ENCODE data around the gene ZNF273.
"Not testable (repeated sequence)": the region's sequence is repeated elsewhere in the genome, so short reads cannot be mapped to it uniquely, and the experiment has no call there.

ZNF273 gene

GRCh38 chr7:64902806-64903721, at the start of gene ZNF273:
ZNF273 (plus strand) TSS chr7:64903273; CDS start chr7:64903318, 45 bp downstream.
- peak within 1 kb of the TSS; percentile 91 for H3K4me3 ChIP-seq (ENCODE audit: low read depth, low read length)
- TF ChIP-seq CTCF (IDR thresholded peaks at IDR 0.05; ENCODE audit: low read depth, low read length) = no peak
- DNase-seq (ENCODE audit: low read depth, low spot score) = peak; percentile 89
- in situ Hi-C loops (cut with HindIII; ENCODE audit: low sequenced_read_pairs) = no loop called here

GRCh38 chr7:64853679-64854078, 49.4 kb upstream of the ZNF273 start:
- H3K4me3 ChIP-seq (ENCODE audit: low read depth, low read length) = no peak overlapping the region
- in situ Hi-C loops (cut with HindIII; ENCODE audit: low sequenced_read_pairs) = no loop called here
- no peak for DNase-seq (ENCODE audit: low read depth, low spot score)
- no peak for TF ChIP-seq CTCF (IDR thresholded peaks at IDR 0.05; ENCODE audit: low read depth, low read length)

GRCh38 chr7:64854969-64855368, 48.1 kb upstream of the ZNF273 start:
- no peak overlapping the region for H3K4me3 ChIP-seq (ENCODE audit: low read depth, low read length)
- in situ Hi-C loops (cut with HindIII; ENCODE audit: low sequenced_read_pairs) = no loop called here
- DNase-seq (ENCODE audit: low read depth, low spot score) = no peak
- TF ChIP-seq CTCF (IDR thresholded peaks at IDR 0.05; ENCODE audit: low read depth, low read length) = no peak

GRCh38 chr7:64863021-64863420, 40.1 kb upstream of the ZNF273 start:
- TF ChIP-seq CTCF (IDR thresholded peaks at IDR 0.05; ENCODE audit: low read depth, low read length) = no peak
- in situ Hi-C loops (cut with HindIII; ENCODE audit: low sequenced_read_pairs) = no loop called here
- no peak for DNase-seq (ENCODE audit: low read depth, low spot score)
- H3K4me3 ChIP-seq (ENCODE audit: low read depth, low read length) = no peak overlapping the region

GRCh38 chr7:64863530-64863929, 39.5 kb upstream of the ZNF273 start:
- DNase-seq (ENCODE audit: low read depth, low spot score); in situ Hi-C loops (cut with HindIII; ENCODE audit: low sequenced_read_pairs); H3K4me3 ChIP-seq (ENCODE audit: low read depth, low read length): not testable (repeated sequence)

GRCh38 chr7:64863969-64864368, 39.1 kb upstream of the ZNF273 start:
- no peak overlapping the region for H3K4me3 ChIP-seq (ENCODE audit: low read depth, low read length)
- no peak for DNase-seq (ENCODE audit: low read depth, low spot score)
- TF ChIP-seq CTCF (IDR thresholded peaks at IDR 0.05; ENCODE audit: low read depth, low read length) = no peak
- in situ Hi-C loops (cut with HindIII; ENCODE audit: low sequenced_read_pairs) = no loop called here

GRCh38 chr7:64867863-64868440, 35.1 kb upstream of the ZNF273 start:
- TF ChIP-seq CTCF (IDR thresholded peaks at IDR 0.05; ENCODE audit: low read depth, low read length) = no peak
- no peak for DNase-seq (ENCODE audit: low read depth, low spot score)
- no peak overlapping the region for H3K4me3 ChIP-seq (ENCODE audit: low read depth, low read length)
- in situ Hi-C loops (cut with HindIII; ENCODE audit: low sequenced_read_pairs) = no loop called here
